8988T (cell line): ENCODE results near the gene KCNK13.
"Not testable (repeated sequence)": the region's sequence is repeated elsewhere in the genome, so short reads cannot be mapped to it uniquely, and the experiment has no call there.

ENCODE experiments used
- DNase-seq: peaks from one replicate; pipeline ENCODE4 v3.0.0; 2011

Gene KCNK13

DNA sequence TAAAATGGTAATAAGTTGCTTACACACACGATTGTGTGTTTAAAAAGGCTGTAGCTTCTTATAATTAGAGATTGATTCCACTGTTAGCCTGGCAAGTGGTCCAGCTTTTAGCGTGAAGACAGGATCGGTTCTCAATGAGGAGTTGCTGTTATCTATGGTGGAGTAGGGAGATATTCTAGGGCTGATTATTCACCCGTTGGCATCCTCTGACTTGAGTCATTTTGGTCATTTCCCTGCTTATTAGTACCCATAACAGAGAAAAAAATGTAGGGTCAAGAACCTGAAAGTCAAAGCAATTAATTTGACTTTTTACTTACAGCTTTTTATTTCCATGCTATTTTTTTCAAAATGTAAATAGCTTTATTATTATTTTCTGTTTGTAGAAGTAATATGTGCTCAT is 76.0 kb downstream of the KCNK13 start:
- DNase-seq = no peak

DNA sequence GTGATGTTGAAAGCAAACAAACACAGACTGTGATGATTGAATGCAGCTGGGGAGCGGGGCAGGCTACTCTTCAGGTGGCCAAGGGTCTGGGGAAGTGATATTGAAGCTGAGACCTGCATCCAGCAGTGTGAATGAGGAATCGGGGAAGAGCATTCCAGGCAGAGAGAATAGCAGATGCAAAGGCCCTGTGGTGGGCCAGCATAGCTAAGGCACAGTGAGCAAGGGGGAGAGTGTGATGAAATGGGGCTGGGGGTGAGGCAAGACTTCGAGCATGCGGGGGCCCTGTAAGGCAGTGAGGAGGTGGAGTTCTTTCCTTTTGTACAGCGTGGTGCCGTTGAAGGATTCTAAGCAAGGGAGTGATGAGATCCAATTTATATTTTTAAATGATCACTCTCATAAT is 77.4 kb downstream of the KCNK13 start:
- DNase-seq = no peak

DNA sequence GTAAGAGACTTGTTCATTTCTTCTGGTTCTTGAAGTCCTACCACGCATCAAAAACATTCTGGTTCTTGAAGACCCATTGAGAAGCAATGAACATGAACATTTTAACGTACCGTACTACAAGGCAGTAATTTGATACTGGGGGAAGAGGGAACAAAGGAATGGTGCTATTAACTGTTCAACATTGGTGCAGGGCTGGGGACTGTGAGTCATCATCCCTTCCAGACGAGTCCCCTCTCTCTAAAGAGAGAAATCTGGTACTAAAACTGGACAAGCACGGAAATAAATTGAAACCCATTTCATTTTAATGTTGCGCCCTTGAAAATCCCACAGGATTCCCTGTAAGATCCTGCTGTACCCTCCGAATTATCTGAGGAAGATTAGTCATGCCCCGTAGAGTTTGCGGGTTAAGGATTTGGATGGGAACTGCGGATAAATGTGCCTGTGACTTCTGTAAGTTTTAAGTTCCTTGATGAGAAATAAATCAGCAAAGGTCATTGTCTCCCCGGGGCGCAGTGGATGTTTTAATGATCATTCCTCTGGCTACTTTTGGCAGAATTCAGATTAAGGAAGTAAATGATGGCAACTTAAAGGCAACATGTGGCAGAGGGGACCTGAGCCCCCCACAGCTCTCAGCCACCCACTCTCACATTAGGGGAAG is 78.6 kb downstream of the KCNK13 start:
- no peak for DNase-seq

DNA sequence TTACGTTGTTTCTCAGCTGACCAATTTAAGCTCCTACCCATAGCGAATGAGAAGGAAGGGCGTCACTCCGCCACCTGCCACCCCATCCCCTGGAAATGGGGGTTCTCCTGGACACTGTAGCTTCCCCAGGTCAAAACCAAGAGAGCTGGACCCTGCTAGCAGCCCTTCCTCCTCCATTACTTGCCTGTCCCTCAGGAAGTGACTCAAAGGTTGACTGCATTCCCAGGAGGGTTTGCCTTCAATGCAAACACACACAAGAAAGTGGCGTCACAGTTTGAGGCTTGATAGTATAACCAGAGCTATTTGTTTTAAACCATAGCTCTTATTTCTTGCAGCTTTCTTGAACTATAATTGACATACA is 79.1 kb downstream of the KCNK13 start:
- peak; percentile 34 for DNase-seq

DNA sequence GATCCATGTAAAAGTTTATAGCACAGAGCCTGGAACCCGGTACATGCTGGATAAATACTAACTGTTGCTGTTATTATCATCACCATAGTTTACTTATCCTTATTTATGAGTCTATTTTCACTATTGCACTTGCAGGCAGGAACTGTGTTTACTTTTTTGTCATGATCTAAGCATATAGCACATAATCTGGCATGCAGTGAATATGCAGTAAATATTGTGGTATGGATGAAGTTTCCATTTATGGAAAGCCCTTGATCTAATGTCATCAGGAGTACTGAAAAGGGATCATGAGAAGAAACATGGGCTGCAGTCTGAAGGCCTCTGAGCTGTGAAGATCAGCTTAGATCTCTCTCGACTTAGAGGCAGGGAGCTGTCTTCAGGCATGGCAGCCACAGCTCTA is 91.6 kb downstream of the KCNK13 start:
- DNase-seq = no peak

DNA sequence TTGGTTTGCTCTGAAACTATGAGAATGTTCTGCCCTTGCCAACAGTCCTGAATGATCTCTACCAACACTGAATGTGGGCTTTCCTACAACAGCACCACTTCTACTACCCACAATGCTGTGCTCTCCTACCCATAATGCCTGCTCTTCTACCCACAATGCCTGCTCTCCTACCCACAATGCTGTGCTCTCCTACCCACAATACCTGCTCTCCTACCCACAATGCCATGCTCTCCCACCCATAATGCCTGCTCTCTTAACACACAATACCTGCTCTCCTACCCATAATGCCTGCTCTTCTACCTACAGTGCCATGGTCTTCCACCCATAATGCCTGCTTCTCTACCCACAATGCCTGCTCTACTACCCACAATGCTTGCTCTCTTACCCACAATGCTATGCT is 92.3 kb downstream of the KCNK13 start:
- no peak for DNase-seq

DNA sequence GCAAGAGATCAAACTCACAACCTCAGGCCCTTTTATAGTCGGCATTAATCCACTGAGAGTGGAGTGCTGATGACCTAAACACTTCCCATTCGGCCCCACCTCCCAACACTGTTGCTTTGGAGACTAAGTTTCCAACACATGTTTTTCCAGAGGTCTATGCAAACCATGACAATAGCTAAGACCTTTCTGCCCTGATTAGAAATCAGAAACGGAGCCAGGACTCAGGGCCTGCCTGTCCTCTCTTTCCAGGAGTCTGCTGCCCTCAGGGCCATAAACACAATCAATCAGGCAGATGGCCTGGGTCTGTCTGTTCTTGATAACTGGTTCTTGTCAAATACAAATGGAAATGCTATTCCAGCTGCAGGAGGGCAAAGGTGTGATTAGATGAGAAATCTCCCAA is 97.4 kb downstream of the KCNK13 start:
- no peak for DNase-seq

DNA sequence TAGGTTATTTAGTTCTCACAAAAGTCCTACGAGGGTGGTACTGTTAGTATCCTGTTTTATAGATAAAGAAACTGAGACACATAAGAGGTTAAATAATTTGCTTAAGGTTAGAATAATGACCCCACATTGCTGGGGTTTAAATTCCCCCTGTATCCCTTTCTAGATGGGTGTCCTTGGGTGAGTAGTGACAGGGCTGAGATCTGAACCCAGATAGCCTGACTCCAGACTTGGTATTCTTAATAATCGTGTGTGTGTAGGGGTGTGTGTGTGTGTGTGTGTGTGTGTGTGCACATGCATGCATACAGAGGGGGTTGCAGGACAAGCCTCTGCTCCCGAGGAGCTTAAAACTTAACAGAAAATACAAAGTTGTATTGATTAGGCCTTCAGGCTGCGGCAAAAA is 97.9 kb downstream of the KCNK13 start:
- no peak for DNase-seq

DNA sequence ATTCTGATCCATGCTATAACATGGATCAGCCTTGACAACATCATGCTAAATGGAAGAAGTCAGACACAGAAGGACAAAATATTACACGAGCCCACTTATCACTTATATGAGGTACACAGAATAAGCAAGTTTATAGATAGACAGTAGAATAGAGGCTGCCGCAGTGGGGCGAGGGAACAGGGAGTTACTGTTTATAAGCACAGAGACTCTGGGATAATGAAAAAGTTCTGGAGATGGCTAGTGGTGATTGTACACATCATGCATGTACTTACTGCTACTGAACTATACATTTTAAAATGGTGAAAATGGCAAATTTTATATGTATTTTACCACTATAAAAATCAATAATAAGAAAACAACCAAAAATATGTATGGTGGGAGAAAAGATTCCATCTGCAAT is 99.3 kb downstream of the KCNK13 start:
- DNase-seq = no peak

DNA sequence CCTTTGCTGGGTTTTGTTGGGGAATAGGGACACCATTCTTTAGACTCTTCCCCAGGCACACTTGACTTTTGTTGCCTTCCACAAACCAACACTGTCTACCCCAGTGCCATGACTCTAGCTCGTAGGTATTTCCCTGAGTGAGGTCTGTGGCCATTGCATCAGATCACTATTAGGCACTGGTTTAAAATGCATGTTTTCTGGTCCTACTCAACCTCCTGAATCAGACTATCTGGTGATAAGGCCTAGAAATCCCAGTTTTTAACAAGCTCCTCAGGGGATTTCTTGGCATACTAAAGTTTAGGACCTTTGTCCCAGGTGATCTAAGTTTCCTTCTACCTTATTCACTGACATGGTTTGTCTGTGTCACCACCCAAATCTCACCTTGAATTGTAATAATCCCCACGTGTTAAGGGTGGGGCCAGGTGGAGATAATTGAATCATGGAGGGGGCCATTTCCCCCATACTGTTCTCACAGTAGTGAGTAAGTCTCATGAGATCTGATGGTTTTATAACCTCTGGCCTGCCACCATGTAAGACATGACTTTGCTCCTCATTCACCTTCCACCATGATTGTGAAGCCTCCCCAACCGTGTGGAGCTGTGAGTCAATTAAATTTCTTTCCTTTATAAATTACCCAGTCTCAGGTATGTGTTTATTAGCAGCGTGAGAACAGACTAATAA is 106.8 kb downstream of the KCNK13 start:
- DNase-seq = no peak

DNA sequence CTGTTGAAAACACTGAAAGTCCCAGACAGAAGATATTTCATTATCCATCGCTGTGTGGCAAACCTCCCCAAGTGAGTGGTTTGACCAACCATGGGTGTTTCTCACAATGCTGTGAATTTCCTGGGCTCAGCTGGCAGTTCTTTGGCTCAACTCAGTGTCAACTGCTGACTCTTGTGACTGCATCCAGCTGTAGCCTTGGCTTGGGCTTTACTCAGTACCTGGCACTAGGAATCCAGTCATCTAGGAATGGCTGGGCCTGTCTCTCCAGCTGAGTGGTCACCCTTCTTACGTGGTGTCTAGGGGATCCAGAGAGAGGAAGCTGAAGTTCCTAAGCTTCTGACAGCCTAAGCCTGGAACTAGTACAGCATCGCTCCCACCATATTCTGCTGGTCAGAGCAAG is 113.8 kb downstream of the KCNK13 start:
- DNase-seq = no peak

DNA sequence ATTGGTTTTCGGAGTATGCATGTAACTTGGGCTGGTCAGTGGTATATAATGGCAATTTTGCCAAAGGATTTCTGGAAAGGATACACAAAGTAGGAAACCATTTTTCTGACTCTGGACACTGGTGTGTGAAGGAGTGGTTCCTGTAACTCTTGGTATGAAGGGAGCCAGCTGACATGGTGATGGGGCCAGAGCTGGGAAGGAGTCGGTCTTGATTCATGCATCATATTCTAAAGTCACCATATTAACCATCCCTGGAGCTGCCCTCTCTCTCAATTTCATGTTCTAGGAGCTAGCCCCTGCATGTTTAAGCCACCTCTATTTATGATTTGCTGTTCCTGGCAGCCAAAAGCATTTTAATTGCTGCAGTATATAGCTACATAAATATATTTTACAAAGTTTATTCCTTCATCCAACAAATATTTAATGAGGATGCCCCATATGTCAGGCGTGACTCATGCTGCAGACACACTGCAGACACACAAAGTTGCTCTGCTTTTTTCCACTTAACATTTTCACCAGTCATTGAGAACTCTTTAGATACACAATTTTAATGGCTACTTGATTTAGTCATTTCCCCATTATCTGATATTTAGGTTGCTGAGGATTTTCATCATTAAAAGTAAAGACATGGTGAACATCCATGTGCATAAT is 115.9 kb downstream of the KCNK13 start:
- DNase-seq = no peak

DNA sequence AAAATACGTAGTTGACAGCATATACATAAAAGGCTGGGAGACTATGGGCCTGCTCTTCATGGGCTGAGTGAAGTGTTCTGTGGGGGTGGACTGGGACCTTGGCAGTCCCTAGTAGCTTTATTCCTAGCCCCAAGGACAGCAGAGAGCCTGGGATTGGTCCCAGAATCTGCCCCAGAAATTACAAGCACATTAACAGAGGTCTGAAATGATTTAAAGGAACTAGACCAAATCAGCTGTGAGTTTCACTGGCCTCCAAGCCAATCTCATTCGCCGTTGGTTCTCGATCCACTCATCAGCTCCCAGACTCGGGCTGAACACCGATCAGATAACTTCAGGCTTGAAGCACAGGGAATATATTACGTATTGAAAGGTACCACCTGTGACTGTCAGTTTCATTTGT is 117.6 kb downstream of the KCNK13 start:
- DNase-seq = no peak

DNA sequence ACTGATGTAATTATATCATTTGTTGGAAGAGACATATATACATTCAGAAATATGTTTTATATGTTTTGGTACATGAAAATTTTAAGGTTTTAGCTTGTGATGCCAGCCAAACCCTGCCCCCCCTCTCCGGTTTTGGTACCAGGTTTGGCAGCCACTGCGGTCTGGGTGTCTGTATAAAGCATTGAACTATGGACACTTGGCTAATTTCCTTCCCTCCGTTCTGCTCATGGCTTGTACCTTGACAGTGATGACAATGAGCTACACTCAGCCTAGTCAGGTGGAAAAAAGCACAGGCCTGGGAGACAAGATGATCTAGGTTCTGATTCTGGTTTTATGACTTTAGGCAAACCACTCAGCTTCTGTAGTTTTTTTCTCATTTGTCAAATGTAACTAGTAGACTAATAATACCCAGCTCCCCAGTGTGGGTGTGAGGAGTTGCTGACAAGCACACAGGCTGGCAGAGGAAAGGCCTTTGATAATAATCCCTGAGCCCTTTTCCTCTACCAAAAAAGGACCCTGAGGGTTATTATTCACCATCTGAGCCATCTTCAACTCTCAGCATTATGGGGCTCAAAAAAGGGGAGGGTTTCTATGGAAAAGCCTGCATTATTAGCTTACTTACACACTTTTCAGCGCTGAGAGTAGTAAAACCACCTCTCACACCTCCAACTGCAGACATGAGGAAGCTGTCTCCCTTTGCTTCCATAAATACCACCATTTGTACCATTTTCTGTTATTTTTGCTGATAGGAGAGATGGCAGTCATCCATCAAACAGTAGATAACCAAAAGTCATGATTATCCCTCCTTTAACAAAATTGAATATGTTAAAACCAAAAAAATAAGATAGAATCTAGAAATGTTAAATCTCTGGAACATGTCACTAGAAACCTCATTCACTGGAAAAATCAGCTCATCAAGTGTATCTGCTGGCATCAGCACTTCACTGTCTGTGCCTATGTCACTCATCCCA is 118.3 kb downstream of the KCNK13 start:
- DNase-seq = no peak

DNA sequence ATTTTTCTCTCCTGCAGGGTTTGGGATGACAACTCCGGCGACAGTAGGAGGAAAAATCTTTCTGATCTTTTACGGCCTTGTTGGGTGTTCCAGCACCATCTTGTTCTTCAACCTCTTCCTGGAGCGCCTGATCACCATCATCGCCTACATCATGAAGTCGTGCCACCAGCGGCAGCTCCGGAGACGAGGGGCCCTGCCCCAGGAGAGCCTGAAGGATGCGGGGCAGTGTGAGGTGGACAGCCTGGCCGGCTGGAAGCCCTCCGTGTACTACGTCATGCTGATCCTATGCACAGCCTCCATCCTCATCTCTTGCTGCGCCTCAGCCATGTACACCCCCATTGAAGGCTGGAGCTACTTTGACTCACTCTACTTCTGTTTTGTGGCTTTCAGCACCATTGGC is 122.3 kb downstream of the KCNK13 start:
- DNase-seq = no peak

DNA sequence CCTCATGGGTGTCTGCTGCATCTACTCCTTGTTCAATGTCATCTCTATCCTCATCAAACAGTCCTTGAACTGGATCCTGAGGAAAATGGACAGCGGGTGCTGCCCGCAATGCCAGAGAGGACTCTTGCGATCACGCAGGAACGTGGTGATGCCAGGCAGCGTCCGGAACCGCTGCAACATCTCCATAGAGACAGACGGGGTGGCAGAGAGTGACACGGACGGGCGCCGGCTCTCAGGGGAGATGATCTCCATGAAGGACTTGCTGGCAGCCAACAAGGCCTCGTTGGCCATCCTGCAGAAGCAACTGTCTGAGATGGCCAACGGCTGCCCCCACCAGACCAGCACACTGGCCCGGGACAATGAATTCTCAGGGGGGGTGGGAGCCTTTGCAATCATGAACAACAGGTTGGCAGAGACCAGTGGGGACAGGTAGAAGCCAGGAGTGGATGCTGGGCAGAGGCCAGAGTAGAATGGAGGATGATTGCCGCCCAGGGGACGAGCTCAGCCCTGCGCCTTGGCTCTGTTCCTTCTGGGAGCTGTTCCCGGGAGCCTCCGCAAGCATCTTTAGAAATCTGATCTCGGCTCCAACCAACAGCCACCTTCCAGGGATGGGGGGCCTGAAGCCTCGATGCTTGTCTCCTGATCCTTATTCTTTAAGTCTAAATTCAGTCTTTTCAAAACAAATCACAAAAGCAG is 122.9 kb downstream of the KCNK13 start:
- no peak for DNase-seq

DNA sequence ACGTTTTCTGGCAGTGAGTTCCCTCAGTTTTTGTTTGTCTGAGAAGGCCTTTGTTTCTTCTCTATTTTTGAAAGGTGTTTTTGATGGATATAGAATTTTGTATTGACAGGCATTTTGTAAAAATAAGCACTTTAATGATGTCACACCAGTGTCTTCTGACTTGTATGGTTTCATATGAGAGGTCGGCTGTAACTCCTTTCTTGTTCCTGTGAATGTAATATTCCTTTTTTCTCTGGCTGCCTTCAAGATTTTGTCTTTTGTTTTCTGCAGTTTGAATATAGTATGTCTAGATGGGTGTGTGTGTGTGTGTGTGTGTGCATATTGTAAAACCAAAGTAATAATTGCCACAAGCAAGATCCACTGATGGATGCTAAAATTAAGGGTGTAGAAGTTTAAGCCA is 126.8 kb downstream of the KCNK13 start:
- no peak for DNase-seq

DNA sequence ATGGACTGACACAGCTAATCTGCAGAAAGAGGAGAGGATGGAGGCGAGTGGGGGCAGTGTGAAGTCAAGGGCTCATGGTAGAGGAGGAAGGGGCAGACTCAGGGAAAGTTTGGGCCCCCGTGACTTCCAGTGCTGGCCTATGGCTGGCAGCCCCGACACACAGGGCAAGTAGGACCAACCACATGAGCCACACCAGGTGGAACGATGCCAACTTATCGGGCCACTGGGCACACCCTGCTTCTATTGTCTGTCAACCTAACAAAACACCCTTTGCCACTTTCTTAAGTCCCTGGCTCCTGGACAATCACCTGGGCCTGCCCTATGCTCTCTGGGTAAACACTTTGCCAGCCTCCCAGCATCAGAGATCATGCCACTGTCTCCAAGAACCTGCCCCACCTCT is 129.4 kb downstream of the KCNK13 start:
- DNase-seq = no peak

DNA sequence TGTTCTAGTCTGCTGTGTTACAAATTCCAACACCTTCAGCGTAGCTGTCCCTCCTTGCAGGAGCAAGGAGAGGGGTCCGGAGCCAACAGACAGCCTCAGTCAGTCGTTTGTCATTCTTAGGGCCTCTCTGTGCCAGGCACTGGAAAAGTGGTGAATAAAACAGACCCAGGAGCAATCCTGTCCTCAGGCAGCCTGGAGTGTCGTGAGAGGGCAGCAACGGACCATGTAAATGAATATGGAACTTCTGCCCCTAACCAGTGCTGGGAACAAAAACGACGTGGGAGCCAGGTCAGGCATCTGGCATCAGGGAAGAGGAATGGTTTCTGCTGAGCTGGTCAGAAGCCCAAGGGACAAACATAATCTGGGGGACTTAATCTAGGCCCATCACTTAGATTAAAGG is 129.8 kb downstream of the KCNK13 start:
- DNase-seq = no peak

DNA sequence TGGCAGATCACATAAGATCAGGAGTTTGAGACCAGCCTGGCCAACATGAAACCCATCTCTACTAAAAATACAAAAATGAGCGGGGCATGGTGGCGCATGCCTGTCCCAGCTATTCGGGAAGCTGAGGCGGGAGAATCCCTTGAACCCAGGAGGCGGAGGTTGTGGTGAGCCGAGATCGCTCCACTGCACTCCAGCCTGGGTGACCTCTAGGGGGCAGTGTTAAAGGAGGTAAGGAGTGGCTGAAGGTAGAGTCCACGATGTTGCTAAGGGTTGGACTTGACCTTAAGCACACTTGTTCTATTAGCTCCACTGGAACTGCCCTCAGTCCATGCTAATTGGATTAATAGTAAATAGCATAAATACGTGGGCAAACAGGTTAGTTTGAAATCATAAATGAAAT is 132.1 kb downstream of the KCNK13 start:
- DNase-seq = no peak

DNA sequence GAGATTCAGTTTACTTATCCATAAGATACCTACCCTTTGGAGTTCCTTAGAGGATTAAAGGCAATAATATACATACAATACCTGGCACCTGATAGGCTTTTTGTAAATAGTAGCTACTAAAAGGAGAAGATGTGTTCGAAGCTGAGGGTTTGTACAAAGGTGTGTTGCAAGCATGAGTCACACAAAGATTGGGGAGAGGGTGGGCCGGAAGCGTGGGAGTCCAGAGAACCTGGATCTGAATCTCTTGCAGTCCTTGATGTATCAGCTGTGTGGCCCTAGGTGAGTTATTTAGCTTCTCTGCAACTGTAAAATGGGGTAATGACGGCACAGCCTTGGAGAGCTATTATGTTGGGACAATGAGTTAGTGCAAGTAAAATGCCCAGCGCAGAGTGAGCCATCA is 132.9 kb downstream of the KCNK13 start:
- DNase-seq = no peak

DNA sequence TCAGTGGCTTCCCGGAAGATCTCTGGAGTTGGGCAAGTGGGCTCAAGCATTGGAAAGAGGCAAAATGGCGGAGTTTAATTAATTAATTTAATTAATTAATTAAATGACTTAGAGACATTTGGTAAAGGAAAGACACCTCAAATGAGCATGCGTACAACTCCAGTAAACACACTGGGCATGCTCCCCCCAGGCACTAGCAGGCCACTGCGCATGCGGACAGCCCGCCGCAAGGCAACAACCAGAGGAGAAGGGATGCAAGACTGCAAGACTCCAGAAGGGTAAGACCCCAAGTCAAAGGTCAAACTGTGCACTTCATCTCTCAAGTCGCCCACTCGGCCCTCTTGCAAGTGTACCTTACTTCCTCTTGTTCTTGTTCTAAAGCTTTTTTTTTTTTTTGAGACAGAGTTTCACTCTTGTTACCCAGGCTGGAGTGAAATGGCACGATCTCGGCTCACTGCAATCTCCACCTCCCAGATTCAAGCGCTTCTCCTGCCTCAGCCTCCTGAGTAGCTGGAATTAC is 136.8 kb downstream of the KCNK13 start:
- DNase-seq = no peak

DNA sequence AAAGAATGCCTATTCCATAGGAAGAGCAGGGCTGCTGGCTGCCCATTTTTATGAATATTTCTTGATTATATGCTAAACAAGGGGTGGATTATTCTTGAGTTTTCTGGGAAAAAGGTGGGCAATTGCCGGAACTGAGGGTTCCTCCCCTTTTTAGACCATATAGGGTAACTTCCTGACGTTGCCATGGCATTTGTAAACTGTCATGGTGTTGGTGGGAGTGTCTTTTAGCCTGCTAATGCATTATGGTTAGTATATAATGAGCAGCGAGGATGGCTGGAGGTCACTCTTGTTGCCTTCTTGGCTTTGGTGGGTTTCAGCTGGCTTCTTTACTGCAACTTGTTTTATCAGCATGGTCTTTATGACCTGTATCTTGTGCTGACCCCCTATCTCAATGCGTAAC is 138.8 kb downstream of the KCNK13 start:
- not testable (repeated sequence) for DNase-seq
